ENCODE measurements around the gene CHI3L2. TPM values are rescaled to one million over a fixed set of nuclear protein-coding genes. Genes with fewer than 3 reads are reported as not detected.

CHI3L2 gene
- total and polyA plus RNA-seq, 2 of the 13 experiments (the other 11 are each of a cell fraction or from before 2014, with no cell fraction given): 0.46 to 1.7 TPM

- no peaks in the 10 kb centered on the region for H3K9me3 ChIP-seq (ENCODE audit: low read length)
- ATAC-seq: no peak
- H3K4me3 ChIP-seq (replicated peaks in 1 of 3; ENCODE audit: insufficient read depth in 1 of 3, low read depth in 2 of 3, low read length in 3 of 3): no peak overlapping the region
- no peak for FAIRE-seq
- POLR2A ChIA-PET: no interaction called here
- H3K4me1 ChIP-seq (ENCODE audit: insufficient read depth, low read length): peaks cover 81% of the 10 kb centered on the region
- no peak overlapping the region for H2AFZ ChIP-seq (ENCODE audit: low read length)
- no peak for DNase-seq (ENCODE audit: low spot score)
- in situ Hi-C loops (cut with HindIII; ENCODE audit: extremely low pct_ligation_motif_present, low pct_unique_long_range_greater_than_20kb) (no loop called here), intact Hi-C loops (cut with micrococcal nuclease; ENCODE audit: unreplicated experiment) (no loop called here)
- no peak overlapping the region for H3K9ac ChIP-seq (ENCODE audit: insufficient read depth, low read depth, low read length)
- H3K27ac ChIP-seq (ENCODE audit: extremely low read length, insufficient read depth, low read length): no peak overlapping the region
- 72% methylated on average over 4 of the region's 4 CpGs for WGBS (ENCODE audit: low lambda C conversion rate)
- CTCF ChIA-PET (ENCODE audit: low intra/inter-chr PET ratio, low total read pairs): no interaction called here
- H3K27me3 ChIP-seq (ENCODE audit: control insufficient read depth in 1 of 2, insufficient read depth in 2 of 2, low read length in 2 of 2): no peaks in the 10 kb centered on the region
- no peaks in the 10 kb centered on the region for H3K36me3 ChIP-seq (replicated peaks in 1 of 2; ENCODE audit: control insufficient read depth in 1 of 2, insufficient read depth in 2 of 2, low read length in 2 of 2)
- no peak overlapping the region for H3K4me2 ChIP-seq (ENCODE audit: low read depth, low read length)
- TF ChIP-seq ZNF672 (CRISPR knock-in tag; IDR thresholded peaks at IDR 0.05): no peak
- TF ChIP-seq NR2F1 (CRISPR knock-in tag; IDR thresholded peaks at IDR 0.05): no peak
- TF ChIP-seq DMAP1 (CRISPR knock-in tag; IDR thresholded peaks at IDR 0.05): no peak
- TF ChIP-seq ZNF720 (CRISPR knock-in tag; IDR thresholded peaks at IDR 0.05): no peak
- TF ChIP-seq ZNF143 (CRISPR knock-in tag; IDR thresholded peaks at IDR 0.05): no peak
- no peak for TF ChIP-seq BHLHE40 (IDR thresholded peaks at IDR 0.05; ENCODE audit: low read length)
- TF ChIP-seq SALL1 (CRISPR knock-in tag; IDR thresholded peaks at IDR 0.05): no peak
- no peak for TF ChIP-seq SNAPC4 (CRISPR knock-in tag; IDR thresholded peaks at IDR 0.05)
- TF ChIP-seq SIX4 (CRISPR knock-in tag; IDR thresholded peaks at IDR 0.05): no peak
- TF ChIP-seq CHD4 (IDR thresholded peaks at IDR 0.05; ENCODE audit: borderline replicate concordance, low read length): no peak
- no peak for TF ChIP-seq BCLAF1 (IDR thresholded peaks at IDR 0.05)
- TF ChIP-seq, protein P1, sequence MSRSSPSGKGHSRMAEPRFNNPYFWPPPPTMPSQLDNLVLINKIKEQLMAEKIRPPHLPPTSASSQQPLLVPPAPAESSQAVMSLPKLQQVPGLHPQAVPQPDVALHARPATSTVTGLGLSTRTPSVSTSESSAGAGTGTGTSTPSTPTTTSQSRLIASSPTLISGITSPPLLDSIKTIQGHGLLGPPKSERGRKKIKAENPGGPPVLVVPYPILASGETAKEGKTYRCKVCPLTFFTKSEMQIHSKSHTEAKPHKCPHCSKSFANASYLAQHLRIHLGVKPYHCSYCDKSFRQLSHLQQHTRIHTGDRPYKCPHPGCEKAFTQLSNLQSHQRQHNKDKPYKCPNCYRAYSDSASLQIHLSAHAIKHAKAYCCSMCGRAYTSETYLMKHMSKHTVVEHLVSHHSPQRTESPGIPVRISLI (CRISPR knock-in tag; IDR thresholded peaks at IDR 0.05; ENCODE audit: borderline replicate concordance): no peak
- TF ChIP-seq SKI (IDR thresholded peaks at IDR 0.05; ENCODE audit: partially characterized antibody): no peak
- TF ChIP-seq ZFP36L2 (CRISPR knock-in tag; IDR thresholded peaks at IDR 0.05): no peak
- no peak for TF ChIP-seq MTF1 (CRISPR knock-in tag; IDR thresholded peaks at IDR 0.05)
- no peak for TF ChIP-seq ZNF709 (CRISPR knock-in tag; IDR thresholded peaks at IDR 0.05)
- no peak for TF ChIP-seq ZBTB38 (CRISPR knock-in tag; IDR thresholded peaks at IDR 0.05)
- H3K79me2 ChIP-seq (ENCODE audit: insufficient read depth, low read length): no peaks in the 10 kb centered on the region
- H4K20me1 ChIP-seq (ENCODE audit: insufficient read depth, low read length): no peaks in the 10 kb centered on the region
- no TSS peak for BruUV-seq (replicated peaks)
Measured at GRCh38 chr1:111234258-111234657, 6.7 kb downstream of the CHI3L2 start.

All from HepG2 (cell line).